ENCODE results near the gene GRIA4. TPM values are rescaled to one million over a fixed set of nuclear protein-coding genes. Genes with fewer than 3 reads are reported as not detected.

GRIA4 gene
- total RNA-seq, 2 experiments from 2014 or later = not detected

- intact Hi-C loops (cut with micrococcal nuclease) = loop anchor here (1.0 to 5.0 kb wide), 8 partner anchors 8 to 1819 kb away; partner anchors contain the start of genes AASDHPPT, ALKBH8, CWF19L2 and KBTBD3
- ChIA-PET POLR2A (no interaction called here), CTCF (no interaction called here)
- Mint-ChIP-seq H3K27ac (peak overlapping the region; percentile 87), H3K4me1 (ENCODE audit: low read depth) (peaks cover 38% of the 10 kb centered on the region), H3K36me3 (peaks cover 9% of the 10 kb centered on the region), H3K9me3 (peaks cover 7% of the 10 kb centered on the region), H3K27me3 (peaks cover 5% of the 10 kb centered on the region), H3K4me3 (peak overlapping the region; percentile 85)
- peak; percentile 10 for DNase-seq
These were observed 413.0 kb downstream of the GRIA4 start for GRCh38 chr11:106022795-106023275.

DNA sequence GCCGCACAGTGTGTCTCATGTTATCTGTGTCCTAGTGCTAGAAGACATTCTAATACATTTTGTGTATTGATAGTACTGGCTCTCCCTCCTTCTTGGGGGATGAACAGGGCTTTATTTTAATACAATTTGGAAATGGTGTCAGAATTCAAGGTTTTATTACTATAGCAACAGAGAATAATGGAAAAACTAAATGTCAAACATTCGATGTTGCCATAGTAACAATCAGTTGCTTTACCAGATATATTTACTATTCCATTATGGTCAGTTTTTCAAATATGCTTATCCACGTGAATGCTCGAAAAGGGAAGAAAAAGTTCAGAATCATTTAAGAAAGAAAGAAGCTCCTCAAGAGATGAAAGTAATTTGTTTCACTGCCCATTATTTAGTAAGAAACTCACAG is 420.7 kb downstream of the GRIA4 start:
- DNase-seq = no peak
- H3K4me3 Mint-ChIP-seq = no peak overlapping the region
- H3K4me1 Mint-ChIP-seq (ENCODE audit: low read depth) = peaks cover 4% of the 10 kb centered on the region
- ChIA-PET POLR2A (no interaction called here), CTCF (no interaction called here)
- peaks cover 28% of the 10 kb centered on the region for H3K27me3 Mint-ChIP-seq
- H3K36me3 Mint-ChIP-seq = no peaks in the 10 kb centered on the region
- no peak overlapping the region for H3K27ac Mint-ChIP-seq
- H3K9me3 Mint-ChIP-seq = peaks cover 7% of the 10 kb centered on the region
- intact Hi-C loops (cut with micrococcal nuclease) = loop anchor here (1.0 kb wide), 1 partner anchor 8 kb away; the partner anchor contains the start of gene MSANTD4

DNA sequence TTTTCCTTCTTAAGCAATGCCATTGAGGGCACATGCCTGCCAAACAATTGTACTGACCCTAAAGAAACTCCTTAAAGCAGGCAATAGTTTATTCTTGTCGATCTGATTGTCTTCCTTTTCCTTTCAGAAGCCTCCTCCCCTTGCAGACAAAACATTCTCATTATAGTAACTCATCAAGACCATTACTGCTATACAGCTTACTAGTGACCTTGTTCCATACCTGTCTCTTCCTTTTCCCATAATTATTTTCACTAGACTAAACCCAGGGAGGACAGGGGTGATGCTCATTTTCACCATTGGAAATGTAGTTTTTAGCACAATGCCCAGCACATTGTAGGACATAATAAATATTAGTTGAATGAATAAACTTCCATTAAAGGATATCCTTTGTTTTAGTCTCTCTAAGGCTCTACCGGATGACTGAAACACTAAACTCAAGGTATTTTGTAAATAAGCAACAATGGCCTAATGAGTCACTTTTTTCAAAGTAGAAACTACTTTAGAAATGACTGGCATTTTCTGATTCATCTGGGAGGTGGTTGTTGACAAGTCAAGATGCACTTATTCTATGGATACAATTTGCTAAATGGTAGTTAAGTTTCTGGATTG is 421.4 kb downstream of the GRIA4 start:
- DNase-seq = no peak
- ChIA-PET CTCF (no interaction called here), POLR2A (no interaction called here)
- intact Hi-C loops (cut with micrococcal nuclease) = loop anchor here (1.0 kb wide), 1 partner anchor 9 kb away; the partner anchor contains the start of gene MSANTD4
- Mint-ChIP-seq H3K4me3 (no peak overlapping the region), H3K27me3 (peaks cover 30% of the 10 kb centered on the region), H3K4me1 (ENCODE audit: low read depth) (peaks cover 4% of the 10 kb centered on the region), H3K27ac (no peak overlapping the region), H3K36me3 (no peaks in the 10 kb centered on the region), H3K9me3 (peaks cover 7% of the 10 kb centered on the region)
